ENCODE results near the gene SRGAP3.

SRGAP3 gene

DNA sequence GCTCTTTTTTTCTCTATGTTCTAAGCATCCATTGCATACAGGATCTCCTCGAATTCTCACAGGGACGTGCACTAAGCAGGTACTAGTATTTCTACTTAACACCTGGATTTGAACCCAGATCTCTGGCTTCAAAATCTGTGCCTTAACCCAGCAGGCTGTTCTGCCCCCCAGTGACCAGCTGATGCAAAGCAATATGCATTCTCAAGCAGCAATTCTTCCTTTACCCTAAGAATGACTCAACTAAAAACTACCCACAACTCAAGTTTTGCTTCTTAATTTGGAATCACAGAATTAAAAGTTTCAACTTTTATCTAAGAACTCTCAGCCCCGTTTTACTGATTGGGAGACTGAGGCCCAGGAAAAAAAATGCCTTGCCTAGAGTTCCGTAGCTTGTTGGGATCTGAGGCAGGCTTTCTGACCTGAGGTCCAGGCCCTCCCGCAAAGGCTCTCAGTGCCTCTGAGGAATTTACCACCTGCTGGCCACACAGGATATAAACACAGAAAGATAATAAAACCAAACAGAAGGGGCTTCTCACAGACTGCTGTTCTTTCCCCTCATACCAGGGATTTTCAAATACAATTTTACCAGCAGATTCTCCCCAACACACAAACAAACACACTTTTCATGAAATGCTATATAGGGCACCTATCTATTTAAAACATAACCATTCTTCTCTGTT is 170.7 kb downstream of the SRGAP3 start:
- DNase-seq: no peak

- DNase-seq: no peak
These were observed 172.4 kb downstream of the SRGAP3 start for GRCh38 chr3:9077029-9077428.

GRCh38 chr3:9075762-9076161 is 173.7 kb downstream of the SRGAP3 start:
- no peak for DNase-seq

DNA sequence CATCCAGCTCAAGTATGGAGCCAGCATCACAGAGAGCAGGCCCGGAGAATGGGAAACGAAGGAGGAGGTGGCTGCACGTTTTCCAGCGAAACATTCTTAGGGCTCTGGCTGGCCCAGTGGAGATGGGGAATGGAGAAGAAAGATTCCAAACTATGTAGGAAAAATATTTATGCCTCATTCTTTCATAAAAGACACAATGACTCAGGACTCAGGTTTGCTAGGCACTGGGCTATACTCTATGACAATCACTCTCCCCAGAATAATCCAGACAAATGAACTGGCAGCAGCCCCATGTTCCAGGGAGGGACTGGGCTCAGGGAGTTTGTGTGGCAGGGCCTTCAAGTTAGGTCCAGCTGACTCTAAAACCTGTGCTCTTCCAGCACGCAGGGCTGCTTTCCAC is 175.4 kb downstream of the SRGAP3 start:
- no peak for DNase-seq

- DNase-seq: no peak
These were observed 176.8 kb downstream of the SRGAP3 start for GRCh38 chr3:9072667-9073009.

DNA sequence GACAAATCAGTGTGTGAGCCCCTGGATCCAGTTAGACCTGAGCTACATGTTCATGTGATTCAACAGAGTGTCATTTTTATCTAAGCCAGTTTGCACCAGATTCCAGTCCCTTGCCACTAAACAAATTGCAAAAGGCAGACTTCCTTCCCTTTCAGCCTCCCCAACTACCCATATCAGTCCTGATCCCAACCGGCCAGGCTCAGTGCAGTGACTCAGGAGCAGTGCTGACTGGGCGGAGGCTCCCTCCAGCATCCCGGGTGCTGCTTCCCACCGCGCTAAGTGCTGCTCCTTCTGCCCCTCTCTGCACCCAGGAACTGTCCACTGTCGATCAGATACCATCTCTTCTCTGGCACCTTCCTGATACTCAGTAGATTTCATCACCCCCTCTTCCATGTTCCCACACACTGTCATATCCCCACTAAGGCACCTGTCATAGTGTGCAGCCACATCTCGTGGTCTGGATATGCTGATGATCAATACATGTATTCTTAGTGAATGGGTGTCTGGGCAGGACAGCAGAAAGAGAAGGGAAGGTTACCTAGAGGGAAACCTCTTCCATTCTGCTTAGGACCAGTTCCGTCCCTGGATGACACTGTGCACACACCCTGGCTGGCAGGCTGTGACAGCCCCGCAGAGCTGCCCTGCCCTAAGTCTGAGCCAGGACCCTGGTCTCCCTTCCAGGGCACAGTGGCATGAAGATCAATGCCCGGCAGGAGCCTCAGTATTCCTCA is 177.3 kb downstream of the SRGAP3 start:
- no peak for DNase-seq

- no peak for DNase-seq
These were observed 178.5 kb downstream of the SRGAP3 start for GRCh38 chr3:9070961-9071360.

DNA sequence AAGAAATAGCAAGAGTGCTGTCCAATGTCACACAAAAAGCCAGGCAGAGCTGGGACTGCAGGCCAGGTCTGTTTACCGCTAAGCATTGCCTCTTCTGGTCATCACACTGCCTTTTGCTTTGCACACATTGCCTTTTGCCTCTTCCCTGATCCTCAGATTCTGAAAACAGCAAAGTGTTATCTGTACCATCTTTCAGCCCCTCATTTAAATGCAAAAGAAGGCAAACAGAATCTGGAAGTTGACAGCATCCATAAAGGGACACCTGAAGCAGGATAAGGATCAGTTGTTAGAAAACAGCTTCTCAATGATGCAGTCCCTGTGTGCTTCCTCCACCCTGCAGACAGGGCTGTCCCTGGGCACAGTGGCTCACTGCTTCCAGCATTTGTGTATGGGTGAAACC is 179.5 kb downstream of the SRGAP3 start:
- no peak for DNase-seq

DNA sequence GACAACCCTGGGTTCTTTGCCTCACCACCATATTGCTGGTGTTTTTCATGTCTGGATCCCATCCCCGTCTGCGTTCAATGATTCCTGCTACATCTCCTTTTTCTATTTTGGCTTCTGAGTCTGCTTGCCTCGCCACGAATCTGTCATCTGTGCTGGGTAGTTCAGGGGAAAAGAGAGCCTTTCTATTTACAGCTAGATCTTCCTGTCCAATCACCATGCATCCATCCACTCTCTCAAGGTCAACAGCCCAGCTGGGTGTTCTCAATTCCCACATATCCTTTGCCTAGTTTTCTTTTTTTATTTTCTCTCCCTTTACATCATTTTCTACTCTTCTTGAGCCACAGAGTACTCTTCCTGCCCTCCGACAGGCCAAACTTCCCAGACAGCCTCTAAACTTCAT is 181.4 kb downstream of the SRGAP3 start:
- DNase-seq: no peak

DNA sequence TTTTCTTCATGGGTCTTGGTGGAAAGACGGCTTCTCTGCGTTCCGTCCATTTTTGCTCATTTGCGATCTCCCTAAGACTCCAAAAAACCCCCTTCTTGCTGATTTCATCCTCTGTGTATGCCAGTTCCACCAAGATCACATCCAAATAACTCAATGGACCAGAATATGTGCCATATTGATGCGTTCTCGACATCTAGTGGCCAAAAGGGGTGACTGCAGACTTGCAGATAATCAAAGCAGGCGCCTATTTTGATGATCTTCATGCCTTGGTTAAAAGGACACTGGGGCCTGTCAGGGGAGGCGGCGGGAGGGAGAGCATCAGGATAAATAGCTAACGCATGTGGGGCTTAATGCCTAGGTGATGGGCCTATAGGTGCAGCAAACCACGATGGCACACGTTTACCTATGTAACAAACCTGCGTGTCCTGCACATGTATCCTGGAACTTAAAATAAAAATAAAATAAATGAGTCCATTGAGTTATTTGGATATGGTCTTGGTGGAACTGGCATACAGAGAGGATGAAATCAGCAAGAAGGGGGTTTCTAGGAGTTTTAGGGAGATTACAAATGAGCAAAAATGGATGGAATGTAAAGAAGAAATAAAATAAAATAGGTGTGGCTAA is 182.0 kb downstream of the SRGAP3 start:
- no peak for DNase-seq

GRCh38 chr3:9066775-9067174 is 182.7 kb downstream of the SRGAP3 start:
- no peak for DNase-seq

- no peak for DNase-seq
These were observed 183.3 kb downstream of the SRGAP3 start for GRCh38 chr3:9066141-9066540.

- DNase-seq: no peak
These were observed 184.6 kb downstream of the SRGAP3 start for GRCh38 chr3:9064850-9065249.

GRCh38 chr3:9064251-9064650 is 185.2 kb downstream of the SRGAP3 start:
- no peak for DNase-seq

- DNase-seq: no peak
These were observed 186.9 kb downstream of the SRGAP3 start for GRCh38 chr3:9062570-9062969.

GRCh38 chr3:9061634-9062033 is 187.8 kb downstream of the SRGAP3 start:
- DNase-seq: no peak

DNA sequence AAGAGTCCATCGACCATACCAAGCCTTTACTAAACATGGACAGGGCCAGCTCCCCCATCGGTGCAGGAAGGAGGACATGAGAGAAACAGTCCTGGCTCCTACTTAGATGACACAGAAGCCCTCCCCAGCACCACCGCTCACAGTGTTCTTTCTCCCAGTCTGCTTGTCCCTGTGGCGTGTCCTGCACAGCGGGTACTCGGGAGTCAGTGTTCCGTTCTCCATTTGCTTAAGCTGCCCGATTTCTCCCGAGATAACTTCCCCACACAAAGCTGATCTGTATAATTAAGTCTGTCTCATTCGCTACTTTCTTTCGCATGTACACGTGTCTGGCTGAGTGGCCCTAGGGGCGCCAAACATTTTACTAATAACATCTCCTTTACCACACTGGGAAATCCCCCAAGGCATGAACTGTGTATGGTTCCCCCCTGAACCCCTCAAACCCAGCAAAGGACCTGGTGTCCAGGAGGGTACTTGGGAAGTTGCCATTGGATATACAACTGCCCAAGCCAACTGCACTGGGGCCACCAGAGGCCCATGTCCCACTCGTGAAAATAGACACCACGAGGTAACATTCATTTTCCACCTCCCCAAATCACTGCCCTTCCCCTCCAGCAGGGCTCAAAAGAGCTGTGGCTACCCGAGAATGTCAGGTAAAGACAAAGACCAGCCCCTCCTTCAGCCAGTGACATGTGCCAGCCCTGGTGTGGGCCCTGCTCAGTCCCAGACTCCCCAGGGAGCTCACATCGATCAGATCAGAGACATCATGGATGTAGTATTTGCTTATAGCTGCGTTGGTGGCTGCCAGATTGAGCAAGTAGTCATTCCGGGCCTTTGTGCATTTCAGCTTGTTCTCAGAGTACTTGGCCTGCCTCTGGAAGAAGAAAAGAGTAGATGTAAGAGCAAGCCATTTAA is 189.7 kb downstream of the SRGAP3 start:
- DNase-seq: no peak

DNA sequence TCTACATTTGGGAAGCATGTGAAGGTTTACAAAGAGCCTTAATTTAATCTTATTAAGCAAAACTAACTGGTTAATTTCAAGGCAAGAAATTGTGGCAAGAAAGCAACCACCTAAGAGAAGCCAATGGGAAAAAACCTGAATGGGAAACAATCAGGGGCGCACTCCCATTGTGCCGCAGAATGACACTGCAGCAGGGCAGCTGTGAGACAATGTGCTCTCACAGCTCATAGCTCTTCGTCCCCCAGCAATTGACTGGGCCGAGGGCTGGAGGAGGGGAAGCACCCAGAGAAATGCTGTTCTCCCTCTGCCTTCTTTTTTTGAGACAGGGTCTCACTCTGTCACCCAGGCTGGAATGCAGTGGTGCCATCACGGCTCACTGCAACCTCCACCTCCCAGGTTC is 192.9 kb downstream of the SRGAP3 start:
- DNase-seq: no peak

- DNase-seq: no peak
These were observed 201.7 kb downstream of the SRGAP3 start for GRCh38 chr3:9047452-9048346.

GRCh38 chr3:9045371-9045770 is 204.1 kb downstream of the SRGAP3 start:
- DNase-seq: no peak

GRCh38 chr3:9043063-9043462 is 206.4 kb downstream of the SRGAP3 start:
- DNase-seq: no peak

DNA sequence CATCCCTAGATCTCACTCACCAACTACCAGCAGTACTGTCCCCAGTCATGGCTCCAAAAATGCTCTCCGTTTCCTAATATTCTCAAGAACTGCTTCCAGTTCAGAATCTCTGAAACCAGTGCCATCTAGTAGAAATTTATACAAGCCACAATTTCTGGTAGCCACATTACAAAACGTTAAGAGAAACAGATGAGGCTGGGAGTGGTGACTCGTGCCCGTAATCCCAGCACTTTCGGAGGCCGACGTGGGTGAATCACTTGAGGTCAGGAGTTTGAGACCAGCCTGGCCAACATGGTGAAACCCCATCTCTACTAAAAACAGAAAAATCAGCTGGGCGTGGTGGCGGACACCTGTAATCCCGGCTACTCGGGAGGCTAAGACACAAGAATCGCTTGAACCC is 207.8 kb downstream of the SRGAP3 start:
- no peak for DNase-seq

All from activated CD4-positive, alpha-beta T cell treated with anti-CD3 and anti-CD28 coated beads, Interleukin-2, amount 50 U/mL, for 1 hour (primary cell).